ENCODE results near the gene HECTD1.

GRCh38 chr14:31194661-31195060, 12.9 kb downstream of the HECTD1 start:
- TF ChIP-seq CTCF (IDR thresholded peaks at IDR 0.05) (no peak), POLR2AphosphoS5 (IDR thresholded peaks at IDR 0.05) (no peak)

Measured in stomach (tissue), 4 donors.